HG02610 (cell line): ENCODE results near the gene LMNTD2.
"Not testable (repeated sequence)": the region's sequence is repeated elsewhere in the genome, so short reads cannot be mapped to it uniquely, and the experiment has no call there.

Experiments
- ATAC-seq: cut with Tn5 transposase; IDR thresholded peaks from one replicate; pipeline ENCODE4 v1.9.1; 2021; ENCODE audit warnings: mild to moderate bottlenecking, moderate library complexity; ENCODE audit not compliant: unreplicated experiment

Gene LMNTD2

DNA sequence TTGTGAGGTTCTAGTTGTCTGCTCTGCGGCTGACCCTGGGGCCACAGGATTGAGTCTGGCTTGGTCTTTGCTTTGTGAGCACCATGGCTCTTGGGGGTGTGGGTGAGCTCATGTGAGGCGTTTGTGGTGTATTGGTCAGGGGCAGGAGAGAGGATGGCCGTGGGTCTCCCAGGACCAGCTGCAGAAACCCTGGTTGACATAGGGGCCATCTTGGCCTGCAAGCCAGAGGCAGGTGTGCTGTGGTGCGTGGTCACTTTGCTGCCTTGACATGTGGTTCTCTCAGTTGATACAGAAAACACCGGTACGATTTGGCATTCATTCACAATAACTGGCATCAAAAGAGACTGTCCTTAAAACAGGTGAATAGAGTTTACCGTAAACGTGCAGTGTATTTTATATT lies 27.0 kb upstream of the LMNTD2 start:
- ATAC-seq = no peak

DNA sequence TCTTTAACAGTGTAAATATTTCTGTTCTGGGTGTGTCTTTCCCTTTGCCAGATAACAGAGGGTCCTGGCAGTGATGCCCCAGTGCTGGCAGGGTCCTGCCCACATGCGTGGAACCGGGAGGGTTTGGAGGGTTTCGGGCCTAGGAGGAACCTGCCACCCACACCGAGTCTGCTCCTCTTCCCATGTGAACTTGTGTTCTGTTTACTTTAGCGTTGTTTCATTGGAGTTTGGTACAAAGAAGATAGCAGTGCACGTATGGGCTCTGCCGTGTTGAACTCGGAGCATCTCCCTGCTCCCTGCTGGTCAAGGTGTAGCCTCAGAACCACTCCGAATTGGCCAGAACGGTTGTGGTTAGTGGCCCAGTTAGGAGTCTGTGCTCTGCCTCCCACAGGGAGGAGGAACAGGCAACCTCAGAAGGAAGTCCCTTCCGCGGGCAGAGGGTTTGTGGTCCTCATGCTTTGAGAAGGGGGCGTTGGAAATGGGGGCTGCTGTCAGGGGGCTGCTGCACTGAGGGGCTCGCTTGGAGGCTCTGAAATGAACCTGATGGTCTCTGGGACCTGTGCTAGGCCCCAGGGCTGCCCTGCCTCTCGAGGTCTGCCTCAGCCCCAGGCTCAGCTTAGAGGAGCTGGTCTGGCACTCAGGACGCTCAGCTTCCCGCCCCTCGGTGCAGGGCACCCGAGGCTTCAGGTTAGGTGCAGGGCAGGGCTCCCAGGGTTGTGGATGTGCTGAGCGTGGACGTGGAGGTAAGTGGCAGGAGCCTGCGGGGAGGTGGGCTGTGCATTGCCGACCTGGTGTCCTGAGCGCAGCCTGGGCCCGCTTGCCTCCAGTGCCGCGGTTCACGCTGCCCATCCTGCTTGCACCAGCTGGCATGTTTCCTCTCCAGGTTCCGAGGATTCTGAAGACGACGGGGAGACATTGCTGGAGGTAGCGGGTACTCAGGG lies 26.1 kb upstream of the LMNTD2 start:
- ATAC-seq = no peak

DNA sequence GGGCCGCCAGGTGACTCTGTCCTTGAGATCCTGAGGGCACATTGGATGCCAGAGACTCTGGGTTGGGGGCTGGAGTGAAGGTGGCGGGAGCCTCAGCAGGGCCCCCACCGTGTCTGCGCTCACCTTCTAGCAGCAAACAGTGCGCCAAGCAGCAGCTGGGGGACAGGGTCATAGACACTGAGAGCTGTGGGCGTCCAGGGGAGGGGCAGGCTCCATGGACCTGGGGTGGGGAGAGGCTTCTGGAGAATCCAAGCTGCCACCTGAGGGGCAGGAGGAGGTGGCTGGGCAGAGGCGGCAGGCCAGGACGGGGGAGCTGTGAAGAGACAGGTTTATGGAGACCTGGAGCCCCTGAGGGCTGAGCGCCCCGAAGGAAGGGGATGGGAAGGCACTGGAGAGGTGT lies 23.7 kb upstream of the LMNTD2 start:
- ATAC-seq = no peak

DNA sequence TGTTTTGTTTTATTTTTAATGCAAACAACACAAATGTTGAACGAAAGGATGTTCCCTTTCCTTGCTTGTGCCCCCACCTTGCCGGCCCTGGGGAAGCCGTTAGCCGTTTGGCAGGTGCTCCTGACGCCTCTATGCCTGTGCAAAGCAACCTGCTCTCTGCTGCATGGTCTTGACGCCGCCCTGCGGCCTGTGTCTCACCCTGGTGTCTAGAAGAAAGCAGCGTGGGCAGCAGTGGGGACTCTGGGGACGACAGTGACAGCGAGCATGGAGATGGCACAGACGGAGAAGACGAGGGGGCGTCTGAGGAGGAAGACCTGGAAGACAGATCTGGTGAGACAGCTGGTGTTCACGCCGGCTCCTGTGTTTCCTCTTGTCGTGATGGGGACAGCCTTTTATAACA lies 21.2 kb upstream of the LMNTD2 start:
- no peak for ATAC-seq

DNA sequence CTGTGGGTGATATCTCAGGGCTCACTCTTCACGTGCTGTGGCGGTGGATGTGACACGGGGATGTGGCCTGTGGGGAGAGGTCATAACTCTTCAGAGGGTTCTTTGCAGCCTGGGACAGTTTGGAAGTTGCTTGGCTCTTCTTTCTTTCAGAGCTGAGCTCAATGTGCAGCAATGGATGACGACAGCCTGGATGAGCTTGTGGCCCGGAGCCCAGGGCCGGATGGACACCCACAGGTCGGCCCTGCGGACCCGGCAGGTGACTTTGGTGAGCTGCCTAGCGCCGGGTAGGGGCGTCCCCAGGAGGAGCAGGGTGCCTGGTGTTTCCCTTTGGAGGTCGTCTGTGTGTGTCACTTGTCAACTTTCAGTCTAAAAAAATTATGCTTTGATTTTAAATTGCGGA lies 20.8 kb upstream of the LMNTD2 start:
- no peak for ATAC-seq

DNA sequence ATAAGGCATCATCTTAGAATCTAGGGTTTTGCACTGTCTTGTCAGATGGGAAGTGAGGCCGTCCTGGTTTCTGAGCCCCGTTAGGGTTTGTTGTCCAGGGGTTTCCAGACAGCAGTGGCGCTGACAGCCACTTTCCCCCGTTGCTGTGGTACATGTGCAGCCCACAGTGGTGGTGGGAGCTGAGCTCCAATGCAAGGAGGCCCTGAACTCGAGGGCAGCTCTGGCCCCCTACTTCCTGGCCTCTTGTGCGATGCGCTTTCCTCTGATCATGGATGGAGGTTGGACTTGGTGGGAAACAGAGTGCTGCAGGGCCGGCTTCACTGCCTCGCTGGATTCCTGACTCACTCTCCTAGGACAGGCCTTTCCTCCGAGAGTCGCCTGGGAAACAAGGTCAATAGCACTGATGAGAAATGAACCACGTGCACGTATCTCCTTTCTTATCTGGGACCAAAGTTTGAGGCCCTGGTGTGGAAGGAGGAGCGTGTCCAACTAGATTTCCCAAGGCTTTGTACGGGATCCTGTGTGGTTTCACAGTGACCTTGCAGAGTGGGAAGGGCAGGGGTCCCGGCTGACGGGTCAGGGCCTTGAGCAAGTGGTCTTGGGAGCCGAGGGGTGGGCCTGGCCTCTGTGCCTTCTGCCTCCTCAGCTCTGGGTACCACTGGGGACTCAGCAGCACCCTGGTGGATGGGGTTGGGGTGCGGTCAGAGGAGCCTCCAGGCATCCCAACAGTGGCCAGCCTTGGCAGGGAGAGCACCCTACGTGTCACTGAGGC lies 19.5 kb upstream of the LMNTD2 start:
- ATAC-seq = no peak

DNA sequence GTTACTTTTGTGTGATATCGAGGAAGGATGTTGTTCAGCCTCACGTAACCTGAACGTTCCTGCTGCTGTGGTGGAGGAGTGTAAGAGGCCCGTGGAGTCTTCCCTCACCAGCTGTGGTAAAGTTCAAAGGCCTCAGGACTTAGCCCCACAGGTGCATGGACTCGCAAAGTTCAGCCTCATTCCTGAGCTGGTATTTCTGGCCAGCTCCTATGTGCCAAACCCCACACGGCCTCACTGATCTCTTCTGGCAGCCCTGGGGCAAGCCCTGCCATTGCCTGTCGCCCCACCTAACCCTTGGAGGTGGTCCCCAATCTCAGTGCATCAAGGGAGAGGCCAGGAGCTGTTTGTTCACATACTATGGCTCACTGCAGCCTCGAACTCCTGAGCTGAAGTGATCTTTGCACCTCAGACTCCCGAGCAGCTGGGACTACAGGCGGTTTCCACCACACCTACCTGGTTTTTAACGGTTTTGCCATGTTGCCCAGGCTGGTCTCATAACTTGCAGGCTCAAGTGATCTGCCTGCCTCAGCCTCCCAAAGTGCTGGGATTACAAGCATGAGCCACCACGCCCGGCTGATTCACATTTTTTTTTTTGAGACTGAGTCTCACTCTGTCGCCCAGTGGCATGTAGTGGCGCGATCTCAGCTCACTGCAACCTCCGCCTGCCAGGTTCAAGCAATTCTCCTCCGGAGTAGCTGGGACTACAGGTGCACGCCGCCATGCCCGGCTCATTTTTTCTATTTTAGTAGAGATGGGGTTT lies 17.9 kb upstream of the LMNTD2 start:
- ATAC-seq = no peak

DNA sequence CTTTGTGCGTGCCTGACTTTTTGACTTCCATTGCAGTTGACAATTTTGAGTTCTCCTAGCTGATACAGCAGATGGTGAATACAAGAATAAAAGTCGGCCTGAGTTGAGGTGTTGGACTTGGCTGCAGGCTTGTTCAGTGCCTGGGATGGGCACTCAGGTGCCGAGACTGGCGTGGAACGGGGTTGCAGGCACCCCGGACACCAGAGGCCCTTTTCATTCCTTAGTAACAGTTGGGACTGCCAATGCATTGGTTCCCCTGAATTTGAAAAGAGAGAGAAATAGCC lies 17.0 kb upstream of the LMNTD2 start:
- ATAC-seq = no peak

DNA sequence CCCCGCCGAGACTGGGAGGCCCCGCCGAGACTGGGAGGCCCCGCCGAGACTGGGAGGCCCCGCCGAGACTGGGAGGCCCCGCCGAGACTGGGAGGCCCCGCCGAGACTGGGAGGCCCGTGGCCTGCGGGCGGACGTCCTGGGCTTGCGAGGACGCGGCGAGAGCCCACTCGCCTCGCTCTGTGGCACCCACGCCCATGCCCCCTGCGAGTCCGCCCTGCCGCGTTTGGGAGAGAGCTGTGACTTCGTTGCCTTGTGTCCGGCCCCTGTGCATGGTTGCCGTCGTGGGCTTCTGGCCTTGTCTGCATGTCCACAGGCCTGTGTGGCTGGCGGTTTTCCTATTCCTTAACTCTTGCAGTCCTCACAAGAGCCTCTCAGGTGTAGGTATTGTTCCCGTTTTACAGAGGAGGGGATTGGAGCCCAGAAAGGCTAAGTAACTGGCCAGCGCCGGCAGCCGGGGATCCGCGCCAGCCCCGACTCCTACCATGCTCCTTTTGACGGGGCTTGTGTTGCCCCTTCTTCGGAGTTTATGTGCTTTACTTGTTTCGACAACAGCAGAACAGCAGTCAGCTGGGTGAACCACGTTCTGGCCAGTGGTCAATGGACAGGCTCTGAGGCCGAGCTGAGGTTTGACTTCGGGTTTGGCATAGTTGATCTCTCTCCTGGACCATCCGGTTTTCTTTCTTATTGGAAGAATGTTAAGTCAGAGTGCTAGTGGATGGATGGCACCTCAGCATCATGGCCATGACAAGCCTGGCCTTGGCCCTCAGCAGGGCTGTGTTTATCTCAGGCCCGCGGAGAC lies 16.5 kb upstream of the LMNTD2 start:
- no peak for ATAC-seq

DNA sequence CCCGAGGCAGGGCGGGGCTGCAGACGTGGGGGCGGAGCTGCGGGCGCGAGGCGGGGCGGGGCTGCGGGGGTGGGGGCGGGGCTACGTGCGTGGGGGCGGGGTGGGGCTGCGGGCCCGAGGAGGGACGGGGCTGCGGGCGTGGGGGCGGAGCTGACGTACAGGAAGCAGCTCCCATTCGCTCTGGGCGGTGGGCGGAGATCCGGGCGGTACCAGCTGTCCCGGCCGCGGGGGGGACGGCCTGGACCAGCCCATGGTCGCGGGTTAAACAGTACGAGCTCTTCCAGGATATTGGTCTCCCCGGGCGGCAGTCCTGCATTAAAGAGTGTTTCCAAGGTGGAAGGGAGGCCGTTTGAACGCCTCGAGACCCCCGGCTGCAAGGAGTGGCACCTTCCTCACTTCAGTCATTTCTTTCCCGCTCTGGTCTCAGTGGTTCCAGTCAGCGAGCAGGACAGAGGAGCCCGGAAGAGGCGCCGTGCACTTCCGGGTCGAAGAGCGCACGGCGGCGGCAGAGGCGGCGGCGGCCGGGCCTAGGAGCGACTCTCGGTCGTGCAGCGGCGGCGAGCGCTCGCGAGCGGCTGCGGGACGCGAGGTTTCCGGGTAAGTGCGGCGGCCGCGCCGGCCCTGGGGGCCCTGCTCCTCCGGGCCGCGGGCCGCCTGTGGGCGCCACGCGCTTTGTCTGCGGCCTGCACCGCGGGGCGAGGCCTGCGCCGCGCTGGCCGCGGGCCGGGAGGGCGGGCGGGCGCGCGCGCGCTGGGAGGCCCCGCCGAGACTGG lies 15.6 kb upstream of the LMNTD2 start, which contains the start of gene PHRF1:
Gene PHRF1, plus strand, starts transcription at position 475 of the 773 bp plus-strand sequence. CDS start 5,043 bp downstream, outside the sequence.
- ATAC-seq = peak; percentile 79

DNA sequence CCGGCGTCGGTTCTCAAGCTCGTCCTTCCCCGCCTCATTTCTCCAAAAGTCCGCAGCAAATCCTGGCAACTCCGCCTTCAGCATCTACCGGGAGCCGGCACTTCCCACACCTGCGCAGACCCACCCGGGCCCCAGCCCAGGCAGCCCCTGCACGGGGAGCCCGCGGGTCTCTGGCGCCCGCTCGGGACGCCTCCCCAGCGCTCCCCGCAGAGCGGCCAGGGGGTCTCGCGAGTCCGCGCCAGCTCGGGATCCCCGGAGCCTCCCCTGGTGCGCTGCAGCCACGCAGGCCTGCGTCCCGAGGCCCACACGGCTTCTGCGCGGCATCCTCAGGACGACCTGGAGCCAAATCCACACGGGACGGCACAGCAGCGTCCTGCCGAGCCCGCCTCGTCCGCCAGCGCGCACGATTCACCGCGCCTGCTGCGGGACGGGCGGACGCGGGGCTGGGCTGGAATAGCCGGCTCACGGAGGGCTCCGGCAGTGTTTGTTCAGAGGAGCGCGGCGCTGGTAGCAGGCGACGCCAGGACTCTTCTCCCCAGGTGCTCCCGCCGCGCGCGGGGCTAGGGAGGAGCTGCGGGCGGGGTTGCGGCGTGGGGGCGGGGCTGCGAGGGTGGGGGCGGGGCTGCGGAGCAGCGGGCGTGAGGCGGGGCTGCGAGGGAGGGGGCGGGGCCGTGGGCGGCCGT lies 14.9 kb upstream of the LMNTD2 start:
- ATAC-seq = no peak

DNA sequence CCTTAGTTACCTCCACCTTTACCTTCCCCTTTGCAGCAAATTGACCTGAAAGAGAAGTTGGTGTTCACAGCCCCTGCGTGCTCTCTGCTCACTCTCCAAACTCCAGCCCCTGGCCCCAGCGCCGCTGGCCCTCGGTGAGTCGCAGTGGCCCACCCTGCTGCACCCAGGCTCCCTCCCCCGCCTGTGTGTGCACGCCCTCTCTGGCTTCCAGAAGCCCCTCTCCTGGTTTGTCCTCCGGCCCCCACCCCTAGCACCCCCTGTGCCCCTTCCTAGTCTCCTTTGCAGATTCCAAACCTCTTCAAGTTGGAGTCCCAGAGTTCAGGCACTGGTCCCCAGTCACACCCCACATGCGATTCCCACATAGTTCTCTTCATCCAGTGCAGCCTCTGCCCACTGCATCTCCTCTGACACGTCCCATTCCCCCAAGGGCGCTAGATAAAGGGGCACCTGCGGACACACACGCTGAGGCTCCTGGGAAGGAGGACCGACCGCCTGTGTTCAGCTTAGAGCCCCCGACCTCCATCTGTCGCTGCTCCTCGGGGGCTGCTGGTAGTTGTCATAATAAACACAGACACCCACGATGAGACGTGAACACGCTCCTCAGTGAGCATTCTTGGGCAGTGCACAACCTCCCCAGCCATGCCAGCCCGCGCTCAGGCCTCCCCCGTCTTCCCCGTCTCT lies 14.2 kb upstream of the LMNTD2 start:
- no peak for ATAC-seq

DNA sequence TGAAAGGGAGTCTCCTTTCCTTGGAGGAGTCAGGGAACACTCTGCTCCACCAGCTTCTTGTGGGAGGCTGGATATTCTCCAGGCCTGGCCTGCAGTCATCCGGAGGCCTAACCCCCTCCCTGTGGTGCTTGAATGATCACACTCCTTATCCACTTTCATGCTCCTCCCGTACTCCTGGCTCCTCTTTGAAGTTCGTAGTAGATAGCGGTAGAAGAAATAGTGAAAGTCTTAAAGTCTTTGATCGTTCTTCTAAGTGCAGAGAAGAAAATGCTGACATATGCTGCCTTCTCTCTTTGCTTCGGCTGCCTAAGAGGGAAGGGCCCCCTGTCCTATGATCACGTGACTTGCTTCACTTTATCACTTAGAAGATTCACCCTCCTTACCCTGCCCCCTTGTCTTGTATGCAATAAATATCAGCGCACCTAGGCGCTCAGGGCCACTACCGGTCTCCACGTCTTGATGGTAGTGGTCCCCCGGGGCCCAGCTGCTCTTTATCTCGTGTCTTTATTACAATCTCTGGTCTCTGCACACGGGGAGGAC lies 13.6 kb upstream of the LMNTD2 start:
- ATAC-seq = not testable (repeated sequence)

DNA sequence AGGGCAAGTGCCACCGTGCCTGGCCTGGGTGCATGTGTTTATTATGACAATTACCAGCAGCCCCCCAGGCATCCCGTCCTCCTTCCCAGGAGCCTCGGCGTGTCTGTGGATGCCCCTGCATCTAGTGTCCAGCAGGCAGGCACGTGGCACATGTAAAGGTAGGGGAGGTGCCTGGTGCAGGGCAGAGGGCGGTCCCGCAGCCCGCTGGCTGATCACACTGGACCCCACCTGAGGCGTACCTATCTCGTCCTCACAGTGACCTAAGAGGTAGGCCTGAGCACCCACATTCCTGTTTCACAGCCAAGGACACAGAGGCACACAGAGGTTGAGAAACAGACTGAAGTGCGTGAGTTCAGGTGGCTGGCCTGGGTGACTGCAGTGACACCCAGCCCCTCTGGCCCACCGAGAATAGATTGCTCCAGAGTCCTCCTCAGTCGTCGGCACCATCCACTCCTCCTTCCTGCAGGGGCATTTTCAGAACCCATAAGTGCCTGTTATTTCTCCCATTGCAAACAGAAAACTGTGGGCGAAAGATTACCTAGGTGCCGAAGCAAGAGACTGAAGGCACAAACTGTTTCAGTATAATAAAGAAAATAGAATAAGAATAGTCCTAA lies 12.7 kb upstream of the LMNTD2 start:
- no peak for ATAC-seq

DNA sequence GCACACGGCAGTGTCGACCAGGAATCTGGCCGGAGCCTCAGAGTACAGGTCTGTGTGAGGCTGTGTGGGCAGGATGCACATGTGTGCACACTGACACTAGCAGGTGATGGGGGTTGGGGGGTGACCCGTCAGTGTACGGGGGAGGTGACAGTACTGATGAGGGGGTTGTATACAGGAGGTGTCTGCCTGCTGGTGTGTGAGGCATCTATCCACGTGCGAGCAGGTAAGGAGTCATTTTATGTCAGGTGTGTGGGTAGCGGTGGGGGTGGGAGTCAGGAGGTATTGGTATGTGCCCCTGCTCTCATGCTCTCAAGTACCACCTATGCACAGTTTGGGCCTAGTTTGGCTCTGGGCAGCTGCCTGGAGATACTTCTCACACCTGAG lies 11.3 kb upstream of the LMNTD2 start:
- no peak for ATAC-seq

DNA sequence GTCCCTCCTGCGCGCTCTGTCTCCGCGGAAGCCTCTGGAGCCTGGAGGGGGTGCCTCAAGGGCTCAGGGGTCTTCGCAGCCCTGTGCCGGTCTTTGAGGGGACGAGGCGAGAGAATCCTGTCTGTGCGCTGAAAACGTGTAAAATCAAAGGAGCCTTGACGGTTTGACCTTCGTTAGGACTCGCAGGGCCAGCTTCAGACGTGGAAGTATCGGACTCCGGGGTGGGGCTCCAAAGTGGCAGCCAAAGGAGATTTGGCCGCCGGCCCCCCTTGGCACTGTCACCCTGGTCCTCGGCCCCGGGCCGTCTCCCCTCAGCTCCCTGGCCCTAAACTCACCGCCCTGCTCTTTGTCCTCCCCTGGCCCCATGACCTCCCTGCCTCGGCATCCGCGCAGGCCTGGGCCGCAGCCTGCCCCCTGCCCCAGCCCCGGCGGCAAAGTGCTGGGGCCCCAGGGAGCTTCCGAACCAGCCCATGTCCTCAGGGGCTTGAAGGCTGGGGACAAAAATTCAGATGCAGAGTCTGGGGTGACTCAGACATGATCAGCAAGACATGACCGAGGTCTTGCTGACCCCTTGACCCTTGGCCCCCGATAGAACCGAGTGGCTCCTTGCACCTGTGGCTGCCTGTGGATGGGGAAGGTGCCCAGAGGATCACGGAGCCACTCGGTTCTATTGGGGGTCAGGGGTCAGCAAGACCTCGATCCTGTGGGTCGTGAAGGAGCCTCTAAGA lies 8.8 kb upstream of the LMNTD2 start:
- no peak for ATAC-seq
